GM12878 (cell line): ENCODE measurements around the gene HDAC8. TPM values are rescaled to one million over a fixed set of nuclear protein-coding genes. Genes with fewer than 3 reads are reported as not detected.
A peak's percentile ranks its signal among the peaks of the same experiment; 100 is the strongest.

Experiments
- CEBPZ ChIP-seq: fragments of 150-350 bp; IDR thresholded peaks from 2 replicates; pipeline ENCODE4 v1.6.1; 2016; ENCODE audit warnings: low read depth, low read length
- FOXK2 ChIP-seq: fragments of 450-650 bp; IDR thresholded peaks from 2 replicates; pipeline ENCODE4 v1.6.1; 2017; ENCODE audit warnings: mild to moderate bottlenecking, moderate library complexity
- FOXM1 ChIP-seq: IDR thresholded peaks from 2 replicates; pipeline ENCODE4 v1.6.1; 2012; ENCODE audit warnings: low read depth, mild to moderate bottlenecking, inconsistent platforms, low read length, moderate library complexity
- PRDM15 ChIP-seq: fragments of 450-650 bp; formaldehyde crosslinking; IDR thresholded peaks from 2 replicates; pipeline ENCODE4 v1.4.0; 2020; ENCODE audit warnings: mild to moderate bottlenecking, moderate library complexity
- TAF1 ChIP-seq: IDR thresholded peaks from 2 replicates; pipeline ENCODE4 v1.6.1; 2011; ENCODE audit warnings: mild to moderate bottlenecking, low read depth, low read length, borderline replicate concordance
- TARDBP ChIP-seq: IDR thresholded peaks from 2 replicates; pipeline ENCODE4 v1.6.1; 2016; ENCODE audit warnings: borderline replicate concordance
- USF1 ChIP-seq: IDR thresholded peaks from 2 replicates; pipeline ENCODE4 v1.6.1; 2011; ENCODE audit warnings: borderline replicate concordance, low read depth, mild to moderate bottlenecking, moderate library complexity, mixed read lengths, low read length; ENCODE audit not compliant: insufficient read depth; ENCODE audit errors: extremely low read length
- polyA plus RNA-seq, 11 experiments: library from polyadenylated mRNA; depleted of rRNA in 4 of 11; unstranded in 6 of 11; stranded (reverse) in 5 of 11; fragments of >200 nt; fragmentation: Nextera tagmentation in 4 of 11; fragmentation: Illumina TruSeq in 1 of 11; extraction: Ambion mirVana in 4 of 11; extraction: Trizol in 1 of 11; gene quantifications; 1 replicate in 1 of 11; 2 replicates in 10 of 11; pipeline versions ENCODE4 v1.2.1 to v1.2.3, GENCODE V29; 2011 to 2016; ENCODE audit warnings: inconsistent platforms in 2 of 11, missing spikeins in 2 of 11, low read depth in 1 of 11
- total RNA-seq, 4 experiments: library from RNA; depleted of rRNA in 3 of 4; stranded (reverse); fragments of >200 nt in 3 of 4; fragmentation: Illumina TruSeq in 1 of 4; extraction: Trizol in 1 of 4; gene quantifications; 2 replicates each; pipeline versions ENCODE4 v1.2.1 to v1.2.3, GENCODE V29; 2013 to 2021

HDAC8 gene
- total and polyA plus RNA-seq, 10 of the 15 experiments (the other 5 are each of a cell fraction or from before 2014, with no cell fraction given), result 18.1 to 34.7 (median 29.1) TPM

- TF ChIP-seq PRDM15 (CRISPR knock-in tag), result no peak
- no peak; the same call in 1 of the 2 replicates for TF ChIP-seq FOXK2
- TF ChIP-seq TAF1, result no peak
- TF ChIP-seq CEBPZ, result no peak
- 0 out of 2 replicates have a peak, but pooled peaks have one; percentile 36 for TF ChIP-seq TARDBP
- no peak for TF ChIP-seq USF1
- TF ChIP-seq FOXM1, result no peak
- TF ChIP-seq, all 136 proteins: peak for 34
These were observed at the start of gene HDAC8 (continued) for GRCh38 chrX:72572248-72573157.
